SK-N-MC (cell line): Measurements from ENCODE around the gene SEC16B.

ENCODE experiments used
- EZH2 ChIP-seq: fragments of 200-600 bp; sonication (generic); IDR thresholded peaks from one replicate; pipeline ENCODE4 v1.6.1; 2017; ENCODE audit warnings: antibody characterized with exemption
- FOXP2 ChIP-seq: optimal IDR thresholded peaks from 2 replicates; pipeline ENCODE3; 2011; ENCODE audit warnings: mild to moderate bottlenecking, moderate library complexity; ENCODE audit not compliant: insufficient read depth; ENCODE audit errors: extremely low read length, control extremely low read depth
- POLR2AphosphoS5 ChIP-seq: IDR thresholded peaks from 2 replicates; pipeline ENCODE4 v1.6.1; 2012; ENCODE audit warnings: mild to moderate bottlenecking, low read depth, low read length, borderline replicate concordance

- TF ChIP-seq POLR2AphosphoS5 = no peak
- no peak for TF ChIP-seq EZH2
- TF ChIP-seq FOXP2 = no peak
These were observed 22.2 kb downstream of the SEC16B start for GRCh38 chr1:177947623-177948022.
